Activated CD4-positive, alpha-beta T cell treated with anti-CD3 and anti-CD28 coated beads, Interleukin-2, Interleukin-6, amounts not matched to agents 100 ng/mL and 50 ng/mL, durations not matched to agents 16 hours and 8 hours (primary cell): ENCODE results near the gene MAP1A.
"Not testable (repeated sequence)": the region's sequence is repeated elsewhere in the genome, so short reads cannot be mapped to it uniquely, and the experiment has no call there.

ENCODE experiments used
- DNase-seq: peaks from one replicate; pipeline ENCODE4 v3.0.0-alpha.2; 2020

Gene MAP1A

DNA sequence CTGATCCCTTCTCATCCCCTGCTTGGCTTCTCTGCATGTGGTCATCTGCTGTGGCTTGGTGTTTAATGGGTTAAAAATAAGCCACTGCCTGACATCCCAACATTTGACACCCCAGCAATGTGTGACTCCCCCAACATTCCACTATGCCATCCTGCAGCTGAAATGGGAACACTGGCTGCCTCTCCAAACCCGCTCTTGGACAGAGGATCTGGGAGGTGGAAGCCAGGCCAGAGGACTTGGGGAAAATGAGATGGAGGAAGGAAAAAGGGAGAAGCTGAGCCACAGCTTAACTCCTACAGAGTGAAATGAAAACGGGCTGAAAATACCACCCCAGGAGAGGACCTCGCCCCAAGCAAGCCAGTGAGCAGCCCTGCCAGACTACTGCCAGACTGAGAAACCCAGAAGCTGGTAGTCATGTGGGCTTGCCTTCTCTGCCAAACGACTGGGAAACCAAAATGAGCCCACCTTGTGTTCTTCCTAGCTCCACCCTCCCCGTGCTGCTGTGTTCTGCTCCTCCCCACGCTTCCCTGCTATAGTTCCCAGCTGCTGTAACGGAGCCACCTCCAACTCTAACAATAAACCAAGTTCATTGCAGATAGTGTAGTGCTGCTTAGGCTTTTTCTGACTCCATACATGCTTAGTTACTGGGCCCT, 13.7 kb downstream of the MAP1A start:
- no peak for DNase-seq

DNA sequence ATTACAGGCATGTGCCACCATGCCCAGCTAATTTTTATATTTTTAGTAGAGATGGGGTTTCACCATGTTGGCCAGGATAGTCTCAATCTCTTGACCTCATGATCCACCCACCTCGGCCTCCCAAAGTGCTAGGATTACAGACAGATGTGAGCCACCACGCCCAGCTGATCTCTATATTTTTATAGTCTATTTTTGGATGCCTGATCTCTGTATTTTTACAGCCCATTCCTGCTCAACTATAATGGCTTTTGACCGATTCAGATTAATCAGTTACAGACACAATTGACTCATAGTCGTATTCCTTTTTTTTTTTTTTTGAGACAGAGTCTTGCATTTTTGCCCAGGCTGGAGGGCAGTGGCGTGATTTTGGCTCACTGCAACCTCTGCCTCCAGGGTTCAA, 15.4 kb downstream of the MAP1A start:
- not testable (repeated sequence) for DNase-seq

DNA sequence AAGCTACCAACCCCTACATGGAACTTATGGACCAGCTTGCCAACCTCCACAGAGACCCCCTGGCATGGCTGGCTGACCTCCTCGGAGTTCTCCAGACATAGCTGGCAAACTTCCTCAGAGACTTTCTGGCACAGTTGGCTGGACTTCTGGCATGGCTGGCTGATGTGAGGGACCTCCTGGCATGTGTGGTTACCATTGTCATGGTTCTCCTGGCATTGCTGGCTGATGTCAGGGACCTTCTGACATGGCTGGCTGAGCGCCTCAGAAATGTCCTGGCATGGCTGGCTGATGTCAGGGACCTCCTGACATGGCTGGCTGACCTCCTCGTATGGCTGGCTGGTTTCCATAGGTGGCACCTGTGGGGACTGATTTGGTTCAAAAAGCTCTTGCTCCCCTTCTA, 17.5 kb downstream of the MAP1A start:
- no peak for DNase-seq

DNA sequence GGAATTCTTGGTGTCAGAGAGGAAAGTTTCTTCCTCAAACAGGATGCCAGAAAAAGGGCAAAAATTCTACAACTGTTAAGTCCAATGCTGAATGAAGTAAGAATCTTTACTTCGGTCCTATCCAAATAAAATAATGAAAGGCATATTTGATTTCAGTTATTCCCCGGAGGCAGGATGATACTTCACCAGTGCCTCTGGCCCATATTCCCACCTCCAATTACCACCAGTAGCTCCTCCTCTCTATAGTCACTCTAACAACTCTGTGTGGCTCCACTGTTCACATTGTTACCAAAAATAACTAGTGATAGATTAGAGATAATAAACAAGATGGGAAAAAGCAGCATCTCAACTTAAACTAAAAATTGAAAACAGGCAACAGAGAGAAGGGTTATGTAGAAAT, 20.7 kb downstream of the MAP1A start:
- no peak for DNase-seq

DNA sequence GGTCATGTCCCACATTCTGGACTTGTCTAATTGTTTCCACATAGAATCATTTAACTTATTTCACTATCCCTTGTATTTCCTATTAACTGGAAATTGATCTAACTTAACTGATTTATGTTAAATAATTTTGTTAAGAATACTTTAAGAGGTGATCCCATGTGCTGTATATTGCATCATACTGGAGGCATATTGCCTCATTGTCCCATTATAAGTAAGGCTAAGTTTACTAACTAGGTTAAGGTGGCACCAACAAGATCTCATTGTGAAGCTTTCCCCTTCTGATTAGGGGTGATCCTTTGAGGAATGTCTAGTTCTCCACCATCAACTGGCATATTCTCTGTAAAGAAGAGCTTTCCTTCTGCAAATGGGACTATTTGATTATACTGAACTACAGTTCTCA, 24.4 kb downstream of the MAP1A start:
- DNase-seq, result no peak

DNA sequence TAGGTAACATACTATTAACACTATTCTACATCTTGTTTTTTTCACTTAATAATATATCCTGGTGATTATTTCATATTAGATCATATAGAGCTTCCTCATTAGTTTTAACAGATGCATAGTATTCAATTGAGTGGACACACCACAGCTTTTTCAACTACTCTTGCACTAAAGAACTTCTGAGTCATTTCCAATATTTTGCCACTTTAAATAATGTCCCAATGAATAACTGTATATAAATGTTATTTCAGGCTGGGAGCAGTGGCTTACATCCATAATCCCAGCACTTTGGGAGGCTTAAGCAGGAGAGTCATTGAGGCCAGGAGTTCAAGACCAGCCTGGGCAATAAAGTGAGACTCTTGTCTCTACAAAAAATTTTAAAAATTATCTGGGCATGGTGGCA, 26.9 kb downstream of the MAP1A start:
- no peak for DNase-seq

DNA sequence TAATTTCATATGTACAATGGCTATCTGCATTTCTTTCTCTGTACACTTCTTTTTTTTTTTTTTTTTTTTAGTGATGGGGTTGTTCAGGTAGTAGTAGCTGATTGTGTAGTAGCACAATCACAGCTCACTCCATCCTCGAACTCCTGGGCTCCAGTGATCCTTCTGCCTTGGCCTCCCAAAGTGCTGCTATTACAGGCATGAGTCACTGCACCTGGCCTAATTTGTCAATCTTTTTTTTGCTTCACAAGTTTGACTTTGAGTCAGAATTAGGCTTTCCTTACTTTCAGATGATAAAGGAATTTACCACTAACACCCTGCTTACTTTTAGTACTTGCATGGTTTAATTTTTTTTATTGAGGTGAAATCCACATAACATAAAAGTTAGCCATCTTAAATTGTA, 28.0 kb downstream of the MAP1A start:
- DNase-seq, result no peak

DNA sequence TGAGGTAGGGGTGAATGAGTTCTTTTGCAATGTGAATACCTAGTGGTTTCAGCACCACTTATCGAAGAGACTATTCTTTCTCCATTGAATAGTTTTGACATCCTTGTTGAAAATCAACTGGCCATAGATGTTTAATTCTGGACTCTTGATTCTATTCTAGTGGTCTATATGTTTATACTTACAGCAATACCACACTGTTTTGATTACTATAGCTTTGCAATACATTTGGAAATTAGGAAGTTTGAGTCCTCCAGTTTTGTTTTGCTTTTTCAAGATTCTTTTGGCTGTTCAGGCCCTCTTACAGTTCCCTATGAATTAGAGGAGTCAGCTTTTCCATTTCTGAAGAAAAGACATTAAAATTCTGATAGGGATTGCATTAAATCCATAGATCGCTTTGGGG, 30.1 kb downstream of the MAP1A start:
- no peak for DNase-seq

DNA sequence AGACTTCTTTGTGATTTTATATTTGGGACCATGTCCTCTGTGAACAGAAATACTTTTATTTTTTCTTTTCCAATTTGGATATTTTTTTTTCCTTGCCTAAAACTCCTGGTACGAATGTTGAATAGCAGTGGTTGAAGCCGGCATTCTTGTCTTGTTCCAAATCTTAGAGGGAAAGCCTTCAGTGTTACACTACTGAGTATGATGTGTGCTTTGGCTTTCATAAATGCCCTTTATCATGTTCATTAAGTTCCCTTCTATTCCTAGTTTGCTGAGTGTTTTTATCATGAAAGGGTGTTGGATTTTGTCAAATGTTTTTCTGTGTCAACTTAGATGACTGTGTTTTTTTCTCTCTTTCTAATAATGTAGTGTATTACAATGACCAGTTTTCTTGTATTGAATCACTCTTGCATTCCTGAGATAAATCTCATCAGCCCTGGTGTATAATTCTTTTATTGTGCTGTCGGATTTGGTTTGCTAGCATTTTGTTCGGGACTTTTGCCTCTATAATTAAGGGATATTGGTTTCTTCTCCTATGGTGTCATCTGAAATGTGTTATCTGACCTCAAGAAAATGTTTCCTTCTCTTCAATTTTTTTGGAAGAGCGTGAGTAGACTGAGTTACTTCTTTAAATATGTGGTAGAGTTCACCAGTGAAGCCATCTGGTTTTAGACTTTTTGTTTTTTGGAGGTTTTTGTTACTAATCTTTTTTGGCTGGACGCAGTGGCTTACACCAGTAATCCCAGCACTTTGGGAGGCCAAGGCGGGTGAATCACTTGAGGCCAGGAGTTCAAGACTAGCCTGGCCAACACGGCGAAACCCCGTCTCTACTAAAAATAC, 33.3 kb downstream of the MAP1A start:
- DNase-seq, result no peak

DNA sequence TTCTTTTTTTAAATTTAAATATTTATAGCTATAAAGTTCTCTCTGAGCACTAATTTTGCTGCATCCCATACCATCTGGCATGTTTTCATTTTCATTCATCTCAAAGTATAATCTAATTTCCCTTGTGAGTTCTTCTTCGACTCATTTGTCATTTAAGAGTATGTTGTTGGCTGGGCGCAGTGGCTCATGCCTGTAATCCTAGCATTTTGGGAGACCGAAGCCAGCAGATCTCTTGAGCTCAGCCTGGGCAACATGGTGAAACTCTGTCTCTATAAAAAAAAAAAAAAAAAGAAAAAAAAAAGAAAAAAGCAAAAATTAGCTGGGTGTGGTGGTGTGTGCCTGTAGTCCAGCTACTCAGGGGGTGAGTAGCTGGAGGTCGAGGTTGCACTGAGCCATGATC, 34.8 kb downstream of the MAP1A start:
- DNase-seq, result no peak

DNA sequence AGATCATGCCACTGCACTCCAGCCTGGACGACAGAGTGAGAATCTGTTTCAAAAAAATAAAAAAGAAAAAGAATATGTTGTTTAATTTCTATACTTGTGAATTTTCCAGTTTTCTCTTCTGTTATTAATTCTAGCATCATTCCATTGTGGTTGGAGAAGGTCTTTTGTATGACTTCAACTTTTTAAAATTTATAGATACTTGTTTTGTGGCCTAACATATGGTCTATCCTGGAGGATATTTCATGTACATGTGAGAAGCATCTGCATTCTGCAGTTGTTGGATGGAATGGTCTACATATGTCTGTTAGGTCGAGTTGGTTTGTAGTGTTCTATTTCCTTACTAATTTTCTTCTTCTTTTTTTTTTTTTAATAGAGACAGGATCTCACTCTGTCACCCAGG, 35.6 kb downstream of the MAP1A start:
- no peak for DNase-seq

DNA sequence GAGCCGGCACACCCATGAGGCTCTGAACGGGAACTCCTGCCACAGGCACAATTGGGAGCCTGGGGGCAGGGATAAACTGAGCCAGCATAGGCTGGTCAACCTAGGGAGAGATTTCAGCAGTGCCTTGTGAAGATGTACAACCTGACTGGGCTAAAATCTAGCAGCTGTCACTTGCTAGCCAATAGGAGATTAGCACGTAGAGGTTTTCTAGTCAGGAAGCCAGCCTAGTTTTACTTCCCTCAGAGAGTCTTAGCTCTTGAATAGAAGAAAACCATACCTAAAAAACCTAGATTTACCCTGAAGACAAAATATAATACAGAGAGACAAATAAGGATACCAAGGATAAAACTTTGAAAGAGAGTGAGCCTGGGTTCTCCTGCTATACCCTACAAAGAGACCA, 45.3 kb downstream of the MAP1A start:
- not testable (repeated sequence) for DNase-seq

DNA sequence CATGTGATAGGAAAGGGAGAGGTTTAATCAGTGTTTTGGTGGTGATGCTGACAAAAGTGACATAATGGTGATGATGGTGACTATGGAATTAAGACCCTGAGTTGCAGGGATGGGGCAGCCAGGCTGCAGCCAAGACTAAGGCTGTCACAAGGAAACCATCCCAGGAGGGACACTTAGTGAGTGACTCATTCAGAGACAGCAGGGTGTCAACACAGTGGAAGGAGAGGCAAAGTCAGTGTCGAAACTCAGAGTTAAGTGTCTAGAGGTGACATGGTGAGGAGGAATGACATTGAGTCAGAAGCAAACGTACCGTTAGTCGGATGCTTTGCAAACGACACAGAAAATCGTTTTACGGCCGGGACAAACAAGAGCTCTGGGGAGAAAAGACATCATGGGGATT, 46.4 kb downstream of the MAP1A start:
- DNase-seq, result not testable (repeated sequence)

DNA sequence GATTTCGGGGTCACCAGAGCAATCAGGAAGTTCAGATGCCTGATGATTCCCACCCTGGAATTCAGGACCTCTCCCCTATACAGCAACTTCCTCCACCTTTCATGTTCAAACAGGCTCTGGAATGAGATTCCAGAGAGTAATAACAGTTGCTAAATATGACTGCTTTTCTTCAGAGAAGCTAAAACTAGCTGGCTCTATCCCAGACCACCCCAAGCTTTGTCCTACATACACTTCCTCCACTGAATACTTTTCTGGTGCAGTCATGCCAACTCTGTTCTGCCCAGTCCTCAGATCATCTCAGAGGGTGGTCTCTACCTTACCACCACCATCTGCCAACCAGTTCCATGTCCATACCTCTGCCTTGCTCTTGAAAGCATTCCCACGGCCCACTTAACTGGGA, 49.2 kb downstream of the MAP1A start:
- not testable (repeated sequence) for DNase-seq

DNA sequence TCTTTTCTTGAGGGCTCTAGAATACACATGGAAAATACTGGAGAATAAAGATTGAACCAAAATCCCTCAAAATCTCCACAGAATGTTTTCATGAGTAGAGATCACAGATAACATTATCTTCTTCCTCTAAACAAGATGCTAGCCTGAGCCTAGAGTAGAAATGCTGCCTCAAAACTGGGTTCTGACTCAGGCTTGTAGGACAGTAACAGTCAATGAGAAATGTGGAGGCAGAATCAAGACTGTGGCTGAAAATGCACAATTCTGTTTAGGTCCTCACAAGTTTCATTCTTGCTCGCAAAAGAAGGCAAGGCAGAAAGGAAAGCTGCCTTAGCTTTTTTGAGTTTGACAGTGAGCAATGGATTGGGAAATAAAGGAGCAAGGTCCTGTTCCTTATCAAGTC, 57.2 kb downstream of the MAP1A start:
- DNase-seq, result not testable (repeated sequence)
